NB4 (cell line): ENCODE measurements around the gene CYLD.

ENCODE experiments used
- DNase-seq: peaks from one replicate; pipeline ENCODE4 v3.0.0; 2010; ENCODE audit warnings: low read depth
- H3K4me3 ChIP-seq: one replicate; pipeline ENCODE4 v1.5.1; 2011; ENCODE audit warnings: mild to moderate bottlenecking, low read depth, low read length, moderate library complexity
- CTCF ChIP-seq: IDR thresholded peaks from one replicate; pipeline ENCODE4 v1.5.1; 2012; ENCODE audit warnings: low read depth, low read length
- MAX ChIP-seq: IDR thresholded peaks from 2 replicates; pipeline ENCODE4 v1.6.1; 2011; ENCODE audit warnings: low read depth, low read length
- MYC ChIP-seq: IDR thresholded peaks from 2 replicates; pipeline ENCODE4 v1.6.1; 2011; ENCODE audit warnings: low read depth, low read length
- POLR2A ChIP-seq: IDR thresholded peaks from 2 replicates; pipeline ENCODE4 v1.6.1; 2011; ENCODE audit warnings: mild to moderate bottlenecking; ENCODE audit not compliant: insufficient read length; ENCODE audit errors: extremely low read depth

The CYLD gene

GRCh38 chr16:50810241-50810965 is 68.5 kb downstream of the CYLD start:
- H3K4me3 ChIP-seq, result no peak overlapping the region
- TF ChIP-seq POLR2A (no peak), MAX (no peak), CTCF (no peak), MYC (no peak)
- DNase-seq, result no peak

GRCh38 chr16:50812046-50812445 is 70.2 kb downstream of the CYLD start:
- no peak overlapping the region for H3K4me3 ChIP-seq
- no peak for TF ChIP-seq CTCF
- TF ChIP-seq MYC, result no peak
- TF ChIP-seq POLR2A, result no peak
- TF ChIP-seq MAX, result no peak
- DNase-seq, result no peak

- TF ChIP-seq POLR2A (no peak), CTCF (no peak), MAX (no peak), MYC (no peak)
- H3K4me3 ChIP-seq, result no peak overlapping the region
- DNase-seq, result no peak
Observed at GRCh38 chr16:50812876-50813466, 71.1 kb downstream of the CYLD start.

GRCh38 chr16:50814052-50814451 is 72.2 kb downstream of the CYLD start:
- TF ChIP-seq MAX (no peak), CTCF (no peak), MYC (no peak), POLR2A (no peak)
- no peak for DNase-seq
- H3K4me3 ChIP-seq, result no peak overlapping the region

- DNase-seq, result no peak
- TF ChIP-seq MYC (no peak), CTCF (no peak), POLR2A (no peak), MAX (no peak)
- H3K4me3 ChIP-seq, result no peak overlapping the region
Observed at GRCh38 chr16:50814541-50814940, 72.7 kb downstream of the CYLD start.
